Osteocyte (in vitro differentiated cells): ENCODE data around the gene SLC44A1. TPM values are rescaled to one million over a fixed set of nuclear protein-coding genes. Genes with fewer than 3 reads are reported as not detected.

Source experiments
- DNase-seq: peaks from one replicate; pipeline ENCODE4 v3.0.0; 2021; ENCODE audit warnings: mixed read lengths; ENCODE audit not compliant: unreplicated experiment; ENCODE audit errors: extremely low spot score
- H3K27ac Mint-ChIP-seq: one replicate; pipeline ENCODE4 v1.8.0; 2021; ENCODE audit warnings: mild to moderate bottlenecking, mixed read lengths; ENCODE audit not compliant: unreplicated experiment
- H3K27me3 Mint-ChIP-seq: one replicate; pipeline ENCODE4 v1.8.0; 2021; ENCODE audit warnings: mixed read lengths; ENCODE audit not compliant: unreplicated experiment
- H3K36me3 Mint-ChIP-seq: one replicate; pipeline ENCODE4 v1.8.0; 2021; ENCODE audit warnings: mixed read lengths; ENCODE audit not compliant: unreplicated experiment
- H3K4me1 Mint-ChIP-seq: one replicate; pipeline ENCODE4 v1.8.0; 2021; ENCODE audit warnings: mixed read lengths; ENCODE audit not compliant: unreplicated experiment
- H3K4me3 Mint-ChIP-seq: one replicate; pipeline ENCODE4 v1.8.0; 2021; ENCODE audit warnings: mild to moderate bottlenecking, moderate library complexity, mixed read lengths; ENCODE audit not compliant: unreplicated experiment
- H3K9me3 Mint-ChIP-seq: one replicate; pipeline ENCODE4 v1.8.0; 2021; ENCODE audit warnings: mixed read lengths; ENCODE audit not compliant: unreplicated experiment
- CTCF ChIP-seq: fragments of 200-600 bp; sonication (generic); IDR thresholded peaks from 2 replicates; pipeline ENCODE4 v1.5.0; 2021; ENCODE audit warnings: antibody characterized with exemption, mild to moderate bottlenecking, moderate library complexity
- total RNA-seq: library from RNA; stranded (reverse); gene quantifications from 2 replicates; pipeline ENCODE4 v1.2.1, GENCODE V29; 2021

Gene SLC44A1
- total RNA-seq, 1 donor from 2014 or later, result 30.2 TPM

GRCh38 chr9:105330201-105330600, 85.8 kb downstream of the SLC44A1 start:
- peaks cover 16% of the 10 kb centered on the region for H3K4me1 Mint-ChIP-seq
- no peak overlapping the region for H3K27ac Mint-ChIP-seq
- no peak for DNase-seq
- H3K9me3 Mint-ChIP-seq, result no peaks in the 10 kb centered on the region
- H3K36me3 Mint-ChIP-seq, result no peaks in the 10 kb centered on the region
- no peak for TF ChIP-seq CTCF
- no peaks in the 10 kb centered on the region for H3K27me3 Mint-ChIP-seq
- H3K4me3 Mint-ChIP-seq, result no peak overlapping the region

DNA sequence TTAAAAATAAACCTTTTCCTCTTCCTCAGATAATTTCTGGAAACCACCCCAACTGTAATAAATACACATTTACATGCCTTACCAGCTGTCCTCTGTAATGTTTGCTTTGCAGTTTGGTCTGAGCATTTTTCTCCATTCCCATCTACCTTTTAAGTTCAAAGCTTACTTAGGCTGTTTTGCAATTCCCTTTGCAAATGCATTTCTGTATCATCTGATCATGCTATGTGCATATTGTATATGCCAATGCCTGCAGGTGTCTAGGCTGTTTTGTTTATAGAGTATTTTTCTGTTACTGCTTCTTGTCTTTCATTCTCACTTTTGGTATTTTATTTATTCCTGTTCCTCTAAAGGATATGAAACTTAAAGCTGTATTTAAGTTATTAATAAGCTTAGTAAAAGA, 86.3 kb downstream of the SLC44A1 start:
- Mint-ChIP-seq H3K4me3 (no peak overlapping the region), H3K4me1 (peaks cover 16% of the 10 kb centered on the region), H3K27ac (no peak overlapping the region), H3K9me3 (no peaks in the 10 kb centered on the region), H3K36me3 (no peaks in the 10 kb centered on the region), H3K27me3 (no peaks in the 10 kb centered on the region)
- TF ChIP-seq CTCF, result no peak
- no peak for DNase-seq

DNA sequence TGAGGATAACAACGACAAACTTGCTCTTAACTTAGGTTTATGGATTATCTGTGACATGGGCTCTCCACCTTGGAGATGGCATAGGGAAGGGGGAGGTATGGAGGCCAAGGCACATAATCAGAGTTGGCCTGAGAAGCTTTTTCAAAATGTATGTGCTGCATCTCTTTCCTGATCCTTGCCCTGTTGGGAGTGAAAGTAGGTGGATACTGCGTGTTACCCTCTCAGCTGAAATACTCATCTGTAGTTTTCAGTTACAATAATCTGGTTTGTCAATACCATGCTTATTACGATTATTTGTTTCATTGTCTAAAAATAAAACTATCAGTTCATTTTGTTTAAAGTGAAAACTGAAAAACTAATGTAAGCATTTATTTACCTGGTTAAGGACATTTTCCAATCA, 86.7 kb downstream of the SLC44A1 start:
- Mint-ChIP-seq H3K9me3 (no peaks in the 10 kb centered on the region), H3K36me3 (no peaks in the 10 kb centered on the region), H3K4me3 (no peak overlapping the region), H3K27me3 (no peaks in the 10 kb centered on the region), H3K27ac (no peak overlapping the region), H3K4me1 (peaks cover 16% of the 10 kb centered on the region)
- DNase-seq, result no peak
- TF ChIP-seq CTCF, result no peak

- DNase-seq, result no peak
- no peak for TF ChIP-seq CTCF
- Mint-ChIP-seq H3K4me1 (peaks cover 16% of the 10 kb centered on the region), H3K4me3 (no peak overlapping the region), H3K27me3 (no peaks in the 10 kb centered on the region), H3K36me3 (no peaks in the 10 kb centered on the region), H3K27ac (no peak overlapping the region), H3K9me3 (no peaks in the 10 kb centered on the region)
Observed at GRCh38 chr9:105331755-105332154, 87.3 kb downstream of the SLC44A1 start.

DNA sequence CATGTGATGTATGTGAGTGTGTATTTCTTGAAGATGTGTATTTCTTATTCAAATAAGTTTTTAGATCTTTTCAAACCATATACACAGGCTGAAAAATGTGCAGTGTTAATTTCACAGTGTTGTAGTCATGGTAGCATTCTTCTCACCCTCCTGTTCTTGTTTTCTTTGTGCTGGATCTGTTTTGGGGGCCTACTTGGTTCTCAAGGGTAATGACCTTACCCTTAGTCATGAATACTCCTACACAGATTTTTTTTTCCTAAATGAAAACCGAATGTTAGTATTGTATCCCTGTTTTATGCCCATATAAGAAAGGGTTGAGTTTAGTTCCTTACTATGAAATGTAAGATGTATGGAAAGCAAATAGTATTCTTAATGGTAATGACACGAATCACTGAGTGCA, 88.0 kb downstream of the SLC44A1 start:
- H3K4me3 Mint-ChIP-seq, result no peak overlapping the region
- no peak for TF ChIP-seq CTCF
- peaks cover 16% of the 10 kb centered on the region for H3K4me1 Mint-ChIP-seq
- peaks cover 2% of the 10 kb centered on the region for H3K36me3 Mint-ChIP-seq
- H3K27ac Mint-ChIP-seq, result no peak overlapping the region
- H3K27me3 Mint-ChIP-seq, result no peaks in the 10 kb centered on the region
- H3K9me3 Mint-ChIP-seq, result no peaks in the 10 kb centered on the region
- DNase-seq, result no peak
